Measurements from ENCODE around the gene ASB15. TPM values are rescaled to one million over a fixed set of nuclear protein-coding genes. Genes with fewer than 3 reads are reported as not detected.

ASB15 gene
- total and polyA plus RNA-seq, 2 of the 13 experiments (the other 11 are each of a cell fraction or from before 2014, with no cell fraction given): not detected

DNA sequence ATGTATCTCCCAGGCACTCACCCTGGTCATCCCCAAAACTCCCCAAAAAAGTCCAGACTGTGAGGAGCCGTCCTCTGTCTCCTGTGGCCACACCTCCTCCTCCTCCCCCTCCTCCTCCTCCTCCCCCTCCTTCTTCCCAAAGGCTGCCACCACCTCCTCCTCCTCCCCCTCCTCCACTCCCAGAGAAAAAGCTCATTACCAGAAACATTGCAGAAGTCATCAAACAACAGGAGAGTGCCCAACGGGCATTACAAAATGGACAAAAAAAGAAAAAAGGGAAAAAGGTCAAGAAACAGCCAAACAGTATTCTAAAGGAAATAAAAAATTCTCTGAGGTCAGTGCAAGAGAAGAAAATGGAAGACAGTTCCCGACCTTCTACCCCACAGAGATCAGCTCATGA lies 61.1 kb downstream of the ASB15 start (continued):
- TF ChIP-seq, protein P1, sequence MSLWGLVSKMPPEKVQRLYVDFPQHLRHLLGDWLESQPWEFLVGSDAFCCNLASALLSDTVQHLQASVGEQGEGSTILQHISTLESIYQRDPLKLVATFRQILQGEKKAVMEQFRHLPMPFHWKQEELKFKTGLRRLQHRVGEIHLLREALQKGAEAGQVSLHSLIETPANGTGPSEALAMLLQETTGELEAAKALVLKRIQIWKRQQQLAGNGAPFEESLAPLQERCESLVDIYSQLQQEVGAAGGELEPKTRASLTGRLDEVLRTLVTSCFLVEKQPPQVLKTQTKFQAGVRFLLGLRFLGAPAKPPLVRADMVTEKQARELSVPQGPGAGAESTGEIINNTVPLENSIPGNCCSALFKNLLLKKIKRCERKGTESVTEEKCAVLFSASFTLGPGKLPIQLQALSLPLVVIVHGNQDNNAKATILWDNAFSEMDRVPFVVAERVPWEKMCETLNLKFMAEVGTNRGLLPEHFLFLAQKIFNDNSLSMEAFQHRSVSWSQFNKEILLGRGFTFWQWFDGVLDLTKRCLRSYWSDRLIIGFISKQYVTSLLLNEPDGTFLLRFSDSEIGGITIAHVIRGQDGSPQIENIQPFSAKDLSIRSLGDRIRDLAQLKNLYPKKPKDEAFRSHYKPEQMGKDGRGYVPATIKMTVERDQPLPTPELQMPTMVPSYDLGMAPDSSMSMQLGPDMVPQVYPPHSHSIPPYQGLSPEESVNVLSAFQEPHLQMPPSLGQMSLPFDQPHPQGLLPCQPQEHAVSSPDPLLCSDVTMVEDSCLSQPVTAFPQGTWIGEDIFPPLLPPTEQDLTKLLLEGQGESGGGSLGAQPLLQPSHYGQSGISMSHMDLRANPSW (CRISPR knock-in tag; IDR thresholded peaks at IDR 0.05; ENCODE audit: borderline replicate concordance): no peak
- TF ChIP-seq ATAD3A (CRISPR knock-in tag; IDR thresholded peaks at IDR 0.05) (no peak), GTF3A (CRISPR knock-in tag; conservative IDR thresholded peaks at IDR 0.05) (no peak), MEF2D (CRISPR knock-in tag; IDR thresholded peaks at IDR 0.05) (no peak), SRF (IDR thresholded peaks at IDR 0.05; ENCODE audit: low read depth, low read length) (no peak), PLRG1 (conservative IDR thresholded peaks at IDR 0.05) (no peak), MEIS1 (CRISPR knock-in tag; IDR thresholded peaks at IDR 0.05; ENCODE audit: borderline replicate concordance) (no peak), ZBTB7B (CRISPR knock-in tag; IDR thresholded peaks at IDR 0.05) (no peak), ZNF460 (CRISPR knock-in tag; IDR thresholded peaks at IDR 0.05; ENCODE audit: borderline replicate concordance) (no peak), ZNF251 (CRISPR knock-in tag; IDR thresholded peaks at IDR 0.05) (no peak)
- TF ChIP-seq, protein P2, sequence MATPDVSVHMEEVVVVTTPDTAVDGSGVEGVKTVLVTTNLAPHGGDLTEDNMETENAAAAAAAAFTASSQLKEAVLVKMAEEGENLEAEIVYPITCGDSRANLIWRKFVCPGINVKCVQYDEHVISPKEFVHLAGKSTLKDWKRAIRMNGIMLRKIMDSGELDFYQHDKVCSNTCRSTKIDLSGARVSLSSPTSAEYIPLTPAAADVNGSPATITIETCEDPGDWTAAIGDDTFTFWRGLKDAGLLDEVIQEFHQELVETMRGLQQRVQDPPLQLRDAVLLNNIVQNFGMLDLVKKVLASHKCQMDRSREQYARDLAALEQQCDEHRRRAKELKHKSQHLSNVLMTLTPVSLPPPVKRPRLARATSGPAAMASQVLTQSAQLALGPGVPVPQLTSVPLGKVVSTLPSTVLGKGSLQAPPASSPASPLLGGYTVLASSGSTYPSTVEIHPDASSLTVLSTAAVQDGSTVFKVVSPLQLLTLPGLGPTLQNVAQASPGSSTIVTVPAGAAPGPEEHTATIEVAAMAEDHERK (CRISPR knock-in tag; IDR thresholded peaks at IDR 0.05; ENCODE audit: low read depth): no peak
